ENCODE results near the gene SPECC1L.

DNA sequence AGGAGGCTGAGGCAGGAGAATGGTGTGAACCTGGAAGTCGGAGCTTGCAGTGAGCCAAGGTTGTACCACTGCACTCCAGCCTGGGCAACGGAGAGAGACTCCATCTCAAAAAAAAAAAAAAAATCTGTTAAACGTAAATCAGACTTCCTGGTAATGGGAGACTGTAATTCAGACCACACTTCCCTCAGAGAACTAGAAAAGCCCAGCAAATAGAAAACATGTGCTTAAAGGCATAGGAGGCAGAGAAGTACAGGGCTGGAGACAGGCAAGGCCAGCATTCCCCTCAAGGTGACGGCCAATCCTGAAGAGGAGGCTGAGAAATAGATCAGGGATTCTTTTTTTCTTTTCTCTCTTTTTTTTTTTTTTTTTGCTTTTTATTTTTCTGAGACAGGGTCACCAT lies 34.0 kb upstream of the SPECC1L start:
- TF ChIP-seq, protein P1, sequence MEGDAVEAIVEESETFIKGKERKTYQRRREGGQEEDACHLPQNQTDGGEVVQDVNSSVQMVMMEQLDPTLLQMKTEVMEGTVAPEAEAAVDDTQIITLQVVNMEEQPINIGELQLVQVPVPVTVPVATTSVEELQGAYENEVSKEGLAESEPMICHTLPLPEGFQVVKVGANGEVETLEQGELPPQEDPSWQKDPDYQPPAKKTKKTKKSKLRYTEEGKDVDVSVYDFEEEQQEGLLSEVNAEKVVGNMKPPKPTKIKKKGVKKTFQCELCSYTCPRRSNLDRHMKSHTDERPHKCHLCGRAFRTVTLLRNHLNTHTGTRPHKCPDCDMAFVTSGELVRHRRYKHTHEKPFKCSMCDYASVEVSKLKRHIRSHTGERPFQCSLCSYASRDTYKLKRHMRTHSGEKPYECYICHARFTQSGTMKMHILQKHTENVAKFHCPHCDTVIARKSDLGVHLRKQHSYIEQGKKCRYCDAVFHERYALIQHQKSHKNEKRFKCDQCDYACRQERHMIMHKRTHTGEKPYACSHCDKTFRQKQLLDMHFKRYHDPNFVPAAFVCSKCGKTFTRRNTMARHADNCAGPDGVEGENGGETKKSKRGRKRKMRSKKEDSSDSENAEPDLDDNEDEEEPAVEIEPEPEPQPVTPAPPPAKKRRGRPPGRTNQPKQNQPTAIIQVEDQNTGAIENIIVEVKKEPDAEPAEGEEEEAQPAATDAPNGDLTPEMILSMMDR (IDR thresholded peaks at IDR 0.05 in 2 of 3, conservative IDR thresholded peaks at IDR 0.05 in 1 of 3; ENCODE audit: borderline replicate concordance in 1 of 3, insufficient read depth in 1 of 3, low read depth in 2 of 3, low read length in 2 of 3), result no peak
- no peak for TF ChIP-seq ELF1 (IDR thresholded peaks at IDR 0.05; ENCODE audit: borderline replicate concordance, low read depth)
- TF ChIP-seq ATF3 (IDR thresholded peaks at IDR 0.05), result no peak
- TF ChIP-seq POLR2A (IDR thresholded peaks at IDR 0.05; ENCODE audit: borderline replicate concordance, extremely low read depth, insufficient read depth, insufficient read length), result no peak
- no peak for TF ChIP-seq RAD21 (IDR thresholded peaks at IDR 0.05; ENCODE audit: low read depth)
- no peak for TF ChIP-seq SIN3A (IDR thresholded peaks at IDR 0.05; ENCODE audit: low read depth)
- no peak for TF ChIP-seq ZBTB33 (IDR thresholded peaks at IDR 0.05; ENCODE audit: extremely low read depth, insufficient replicate concordance, low read length)
